Keratinocyte (primary cell): Measurements from ENCODE around the gene VSTM2A.

Source experiments
- CTCF ChIP-seq, 3 experiments: IDR thresholded peaks in 1 of 3; conservative IDR thresholded peaks in 1 of 3; optimal IDR thresholded peaks in 1 of 3; 2 replicates in 2 of 3; 3 replicates in 1 of 3; pipeline versions ENCODE3 to v1.5.1; 2011; ENCODE audit warnings: low read length in 3 of 3, mild to moderate bottlenecking in 3 of 3, moderate library complexity in 2 of 3, control low read depth in 1 of 3, inconsistent platforms in 1 of 3; ENCODE audit not compliant: insufficient read depth in 2 of 3; ENCODE audit errors: extremely low read depth in 1 of 3
- EZH2 ChIP-seq: IDR thresholded peaks from one replicate; pipeline ENCODE4 v1.6.1; 2012; ENCODE audit warnings: inconsistent platforms, mild to moderate bottlenecking, low read length, moderate library complexity

- TF ChIP-seq CTCF (optimal IDR thresholded peaks at IDR 0.05 in 1 of 3, IDR thresholded peaks at IDR 0.05 in 1 of 3, conservative IDR thresholded peaks at IDR 0.05 in 1 of 3; ENCODE audit: extremely low read depth in 1 of 3, insufficient read depth in 2 of 3, low read length in 3 of 3) = no peak
- TF ChIP-seq EZH2 = no peak
Measured at GRCh38 chr7:54529568-54529967, 12.6 kb upstream of the VSTM2A start.
